Eye (tissue), 1 donor: Measurements from ENCODE around the gene ITPR2.
"Not testable (repeated sequence)": the region's sequence is repeated elsewhere in the genome, so short reads cannot be mapped to it uniquely, and the experiment has no call there.

ENCODE experiments used
- DNase-seq: peaks from one replicate; pipeline ENCODE4 v3.0.0-alpha.2; 2015

The ITPR2 gene

DNA sequence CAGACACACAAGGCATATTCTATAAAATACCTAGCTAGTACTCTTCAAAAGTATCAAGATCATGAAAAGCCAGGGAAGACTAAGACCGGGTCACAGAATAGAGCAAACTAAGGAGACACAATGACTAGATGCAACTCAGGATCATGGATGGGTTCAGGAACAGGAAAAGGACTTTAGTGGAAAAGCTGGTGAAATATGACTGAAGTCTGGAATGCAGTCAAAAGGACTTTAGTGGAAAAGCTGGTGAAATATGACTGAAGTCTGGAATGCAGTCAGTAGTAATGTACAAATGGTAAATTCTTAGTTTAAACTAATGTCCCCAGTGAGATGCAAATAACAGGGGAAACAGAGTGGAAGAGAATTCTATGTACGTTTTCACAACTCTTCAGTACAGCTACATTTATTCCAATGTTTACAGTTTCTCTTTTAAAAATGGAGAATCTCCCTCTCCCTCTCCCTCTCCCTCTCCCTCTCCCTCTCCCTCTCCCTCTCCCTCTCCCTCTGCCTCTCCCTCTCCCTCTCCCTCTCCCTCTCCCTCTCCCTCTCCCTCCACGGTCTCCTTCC is 49.1 kb downstream of the ITPR2 start:
- not testable (repeated sequence) for DNase-seq

DNA sequence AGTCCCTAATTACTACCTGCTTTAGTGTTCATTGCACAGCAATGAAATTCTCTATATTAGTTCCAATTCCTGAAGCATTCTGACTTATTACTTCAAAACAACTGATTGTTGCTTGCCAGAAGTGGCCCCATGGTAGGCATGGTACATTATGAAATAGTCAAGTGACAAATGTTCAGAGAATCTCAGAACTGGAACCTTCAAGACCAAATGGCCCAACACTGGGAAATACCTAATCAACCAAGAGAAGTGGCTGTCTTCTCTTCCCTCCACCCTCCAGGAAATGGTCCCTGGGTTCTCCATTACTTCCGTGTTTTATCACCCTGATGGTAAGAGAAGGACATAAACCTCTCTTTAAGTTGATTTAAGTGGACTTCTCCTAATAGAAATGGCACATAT is 49.9 kb downstream of the ITPR2 start:
- DNase-seq = no peak

DNA sequence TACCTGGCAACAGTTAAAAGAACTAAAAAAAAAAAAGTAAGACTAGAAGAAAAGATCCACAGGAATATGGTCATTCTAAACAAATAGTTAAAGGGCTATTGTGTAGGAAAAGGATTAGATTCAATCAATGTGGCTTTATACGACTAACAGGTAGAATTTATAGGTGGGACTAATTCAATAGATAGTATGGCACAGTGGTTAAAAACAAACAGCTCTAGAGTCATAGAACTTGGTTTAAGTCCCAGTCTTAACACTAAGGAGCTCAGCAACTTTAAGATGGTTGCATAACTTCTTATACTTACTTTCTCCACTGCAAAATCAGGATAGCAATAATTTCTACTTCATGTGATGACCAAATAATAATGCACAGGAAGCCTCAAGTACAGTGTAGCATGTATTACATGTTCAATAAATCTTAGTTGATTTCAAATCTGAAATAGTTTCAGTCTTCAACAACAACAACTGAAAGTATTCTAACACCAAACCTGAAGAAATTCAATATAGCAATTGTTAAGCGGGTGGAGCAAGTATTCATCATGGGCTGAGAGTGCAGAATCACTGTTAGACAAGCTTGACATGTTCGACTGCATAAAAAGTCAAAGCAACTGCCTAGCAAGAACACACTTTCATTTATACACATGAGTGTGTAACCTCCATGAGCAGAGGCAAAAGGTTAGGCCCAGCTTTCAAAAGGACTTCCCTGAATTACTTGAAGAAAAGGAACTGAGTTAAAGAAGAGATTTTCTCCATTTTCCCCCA is 50.4 kb downstream of the ITPR2 start:
- no peak for DNase-seq

DNA sequence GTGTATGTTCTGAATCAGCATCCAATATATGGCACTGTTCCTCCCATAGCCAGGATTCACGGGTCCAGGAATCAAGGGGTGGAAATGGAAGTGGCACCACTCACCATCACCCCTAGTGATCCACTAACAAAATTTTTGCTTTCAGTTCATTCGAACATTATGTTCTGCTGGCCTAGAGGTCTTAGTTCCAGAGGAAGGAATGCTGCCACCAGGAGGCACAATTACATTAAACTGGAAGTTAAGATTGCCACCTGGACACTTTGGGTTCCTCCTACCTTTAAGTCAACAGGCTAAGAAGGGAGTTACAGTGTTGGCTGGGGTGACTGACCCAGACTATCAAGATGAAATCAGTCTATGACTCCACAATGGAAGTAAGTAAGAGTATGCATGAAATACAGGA is 52.3 kb downstream of the ITPR2 start:
- not testable (repeated sequence) for DNase-seq

DNA sequence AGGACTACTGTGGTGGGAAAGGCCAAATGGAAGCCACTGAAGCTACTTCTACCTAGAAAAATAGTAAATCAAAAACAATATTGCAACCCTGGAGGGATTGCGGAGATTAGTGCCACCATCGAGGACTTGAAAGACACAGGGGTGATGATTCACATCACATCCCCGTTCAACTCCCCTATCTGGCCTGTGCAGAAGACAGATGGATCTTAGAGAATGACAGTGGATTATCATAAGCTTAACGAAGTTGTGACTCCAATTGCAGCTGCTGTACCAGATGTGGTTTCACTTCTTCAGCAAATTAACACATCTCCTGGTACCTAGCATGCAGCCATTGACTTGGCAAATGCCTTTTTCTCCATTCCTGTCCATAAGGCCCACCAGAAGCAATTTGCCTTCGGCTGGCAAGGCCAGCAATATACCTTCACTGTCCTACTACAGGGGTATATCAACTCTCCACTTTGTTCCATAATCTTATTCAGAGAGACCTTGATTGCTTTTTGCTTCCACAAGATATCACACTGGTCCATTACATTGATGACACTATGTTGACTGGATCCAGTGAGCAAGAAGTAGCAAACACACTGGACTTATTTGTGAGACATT is 54.7 kb downstream of the ITPR2 start:
- DNase-seq = not testable (repeated sequence)

DNA sequence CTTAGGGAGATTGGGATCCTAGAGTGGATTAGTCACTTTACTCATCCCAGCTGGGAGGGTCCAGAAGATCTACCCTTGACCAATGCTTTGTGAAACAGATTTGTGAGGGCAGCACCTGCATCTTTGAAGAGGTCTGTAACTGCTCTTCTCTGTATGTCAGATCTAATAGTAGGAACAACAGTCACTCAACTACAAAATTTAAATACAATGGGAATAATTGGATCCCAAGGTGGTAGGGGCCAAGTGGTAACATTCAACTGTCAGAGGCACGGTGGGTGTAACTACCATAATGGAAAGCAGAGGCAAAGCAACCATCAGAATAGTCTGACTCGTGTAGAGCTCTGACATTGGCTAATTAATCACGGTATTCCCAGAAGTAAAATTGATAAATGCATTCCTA is 55.8 kb downstream of the ITPR2 start:
- no peak for DNase-seq

- DNase-seq = not testable (repeated sequence)
Measured at GRCh38 chr12:26775991-26776390, 57.0 kb downstream of the ITPR2 start.

DNA sequence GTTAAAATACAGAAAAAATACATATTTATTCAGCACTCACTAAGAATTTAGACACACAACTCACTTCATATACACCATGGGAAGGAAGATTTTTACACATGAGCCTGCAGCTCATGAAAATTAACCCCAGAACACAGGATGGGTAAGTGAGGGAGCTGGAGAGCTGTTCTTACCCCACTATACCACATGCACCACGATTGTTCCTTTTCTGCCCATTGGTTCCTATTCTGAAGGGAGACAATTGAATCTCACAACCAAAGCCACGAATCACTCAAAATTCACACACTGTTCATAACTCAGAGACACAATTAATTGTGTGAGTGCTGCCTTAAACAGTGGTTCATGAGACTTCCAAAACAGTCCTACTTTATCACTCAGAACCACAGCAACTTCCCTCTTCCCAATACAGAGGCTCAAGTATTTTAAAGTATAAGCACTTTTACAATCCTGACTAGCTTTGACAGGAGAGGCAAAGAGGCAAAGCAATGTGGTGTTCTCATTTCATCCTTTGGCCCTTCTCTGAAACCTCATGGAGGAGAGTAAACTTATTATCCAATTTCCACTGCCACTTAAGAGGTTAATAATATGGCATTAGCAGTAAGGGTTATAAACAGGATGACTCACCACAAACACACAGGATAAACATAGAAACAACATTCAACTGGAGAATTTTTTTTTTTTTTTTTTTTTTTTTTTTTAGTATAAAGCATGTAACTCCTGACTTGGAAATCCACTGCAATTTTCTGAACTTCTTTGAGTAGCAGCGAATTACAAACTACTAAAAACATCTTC is 59.5 kb downstream of the ITPR2 start:
- no peak for DNase-seq

- no peak for DNase-seq
Measured at GRCh38 chr12:26771861-26772260, 61.1 kb downstream of the ITPR2 start.

DNA sequence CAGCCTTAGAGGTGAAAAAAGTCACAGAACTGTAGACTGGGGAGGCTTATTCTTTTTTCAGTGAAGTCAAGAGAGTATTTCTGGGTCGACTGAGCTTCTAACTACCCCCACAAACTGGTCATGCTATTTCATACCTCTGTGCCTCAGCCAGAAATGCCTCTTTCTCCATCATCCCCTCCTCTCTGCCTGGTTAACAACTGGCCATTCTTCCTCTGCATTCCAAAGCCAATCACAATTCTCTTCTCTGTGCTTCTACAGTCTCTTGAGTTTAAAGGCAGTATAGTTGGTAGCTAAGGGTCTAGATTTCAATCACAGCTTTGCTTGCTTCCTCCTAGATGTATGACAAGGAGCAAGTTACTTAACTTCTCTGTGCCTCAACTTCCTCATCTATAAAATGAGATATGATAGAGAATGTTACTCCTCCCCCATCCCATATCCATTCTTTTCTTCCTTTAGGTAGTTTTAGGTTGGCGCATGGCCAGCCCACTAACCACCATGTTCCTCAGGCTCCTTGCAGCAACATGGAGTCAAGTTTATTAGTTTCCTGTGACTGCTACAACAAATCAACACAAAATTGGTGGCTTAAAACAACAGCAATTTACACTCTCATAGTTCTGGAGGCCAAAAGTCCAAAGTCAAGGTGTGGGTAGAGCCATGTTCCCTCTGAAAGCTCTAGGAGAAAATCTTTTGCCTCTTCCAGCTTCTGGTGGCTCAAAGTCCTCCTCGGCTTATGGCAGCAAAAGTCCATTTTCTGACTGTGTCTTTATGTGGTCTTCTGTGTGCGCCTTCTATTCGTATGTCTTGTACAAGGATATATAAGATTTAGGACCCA is 62.5 kb downstream of the ITPR2 start:
- DNase-seq = no peak

DNA sequence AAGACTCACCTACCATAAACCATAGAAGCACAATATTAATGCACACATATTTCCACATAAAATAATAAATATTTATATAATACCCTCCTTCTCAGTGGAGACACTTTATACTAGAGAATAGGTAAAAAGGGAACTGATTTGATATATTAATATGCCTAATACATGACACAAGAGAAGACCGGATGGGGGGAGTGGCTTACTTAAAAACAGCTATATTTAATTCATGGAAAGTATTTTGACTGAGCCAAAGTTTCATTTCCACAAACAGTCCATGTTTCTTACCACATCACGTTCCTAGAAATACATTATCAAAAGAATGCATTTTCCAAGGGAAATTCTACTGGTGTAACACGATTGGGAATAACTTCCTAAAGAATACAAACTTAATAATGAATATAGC is 63.4 kb downstream of the ITPR2 start:
- no peak for DNase-seq

DNA sequence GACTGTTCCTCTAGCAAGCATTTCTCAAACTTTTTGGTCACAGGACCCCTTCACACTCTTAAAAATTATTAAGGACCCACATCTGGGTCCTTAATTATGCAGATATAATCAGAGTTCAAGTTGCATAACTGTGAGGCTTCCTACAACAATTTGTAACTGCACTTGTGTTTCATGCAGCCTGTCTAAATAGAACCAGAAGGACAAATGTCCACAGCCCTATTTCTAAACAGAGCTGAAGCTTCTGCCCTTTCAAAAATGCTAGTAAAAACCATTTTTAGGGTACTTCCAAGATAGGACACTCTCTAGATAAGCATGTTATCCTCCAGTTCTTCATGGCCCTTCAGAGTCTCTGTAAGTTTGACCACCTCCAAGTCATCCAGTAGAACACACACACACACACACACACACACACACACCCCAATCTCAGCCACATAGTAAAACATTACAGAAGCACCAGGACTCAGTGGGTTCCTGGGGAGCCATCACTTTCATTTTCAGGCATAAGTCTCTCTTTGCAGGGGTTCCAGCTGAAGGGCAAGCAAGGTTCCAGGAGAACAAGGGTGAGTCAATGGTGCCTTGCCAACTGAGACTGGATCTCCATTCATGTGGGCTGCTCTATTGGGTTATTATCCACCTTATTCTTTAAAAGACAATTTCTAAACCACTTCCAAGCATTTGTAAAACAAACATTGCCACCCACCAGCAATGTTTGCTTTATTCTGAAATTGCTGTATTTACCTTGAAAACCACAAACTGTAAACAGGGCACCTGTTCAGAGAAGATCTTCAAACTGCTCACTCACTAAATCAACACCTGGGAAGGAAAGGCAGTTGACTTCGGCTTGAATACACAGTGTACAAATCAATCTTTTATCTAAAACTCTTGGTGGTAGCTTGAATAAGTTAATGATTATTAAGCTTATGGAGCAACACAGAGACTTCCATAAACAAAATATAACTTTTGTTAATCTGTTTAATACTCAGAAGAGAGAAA is 64.1 kb downstream of the ITPR2 start:
- DNase-seq = no peak

- no peak for DNase-seq
Measured at GRCh38 chr12:26767865-26768264, 65.1 kb downstream of the ITPR2 start.

- no peak for DNase-seq
Measured at GRCh38 chr12:26767116-26767515, 65.9 kb downstream of the ITPR2 start.

GRCh38 chr12:26762186-26762585 is 70.8 kb downstream of the ITPR2 start:
- no peak for DNase-seq

- no peak for DNase-seq
Measured at GRCh38 chr12:26761775-26762174, 71.2 kb downstream of the ITPR2 start.

DNA sequence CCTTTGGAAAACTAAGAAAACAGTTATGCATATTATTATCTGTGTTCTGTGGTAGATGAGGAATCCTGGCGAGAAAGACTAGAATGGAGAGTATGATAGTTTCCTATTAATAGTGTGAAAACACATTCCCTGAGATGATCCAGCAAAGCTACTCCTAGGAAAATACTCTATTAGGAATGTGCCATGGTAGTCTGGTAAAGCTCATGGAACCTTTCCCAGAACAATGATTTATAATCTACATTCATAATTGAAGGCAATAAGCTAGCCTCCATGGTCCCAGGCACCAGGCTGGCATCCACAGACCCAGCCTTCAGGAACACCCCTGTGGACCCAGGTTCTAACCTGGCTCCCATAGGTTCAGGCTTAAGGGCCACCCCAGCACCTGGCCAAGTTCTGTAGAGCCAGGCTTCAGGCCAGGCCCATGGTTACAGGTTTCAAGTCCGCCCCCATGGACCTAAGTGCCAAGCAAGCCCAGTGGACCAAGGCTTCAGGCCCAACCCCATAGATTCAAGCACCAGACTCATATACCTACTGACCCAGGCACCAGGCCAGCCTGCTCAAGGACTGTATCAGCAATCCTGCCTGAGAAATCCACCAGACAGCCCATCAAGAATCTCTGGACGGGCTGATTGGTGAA is 72.2 kb downstream of the ITPR2 start:
- DNase-seq = no peak

- DNase-seq = not testable (repeated sequence)
Measured at GRCh38 chr12:26755362-26755761, 77.6 kb downstream of the ITPR2 start.

DNA sequence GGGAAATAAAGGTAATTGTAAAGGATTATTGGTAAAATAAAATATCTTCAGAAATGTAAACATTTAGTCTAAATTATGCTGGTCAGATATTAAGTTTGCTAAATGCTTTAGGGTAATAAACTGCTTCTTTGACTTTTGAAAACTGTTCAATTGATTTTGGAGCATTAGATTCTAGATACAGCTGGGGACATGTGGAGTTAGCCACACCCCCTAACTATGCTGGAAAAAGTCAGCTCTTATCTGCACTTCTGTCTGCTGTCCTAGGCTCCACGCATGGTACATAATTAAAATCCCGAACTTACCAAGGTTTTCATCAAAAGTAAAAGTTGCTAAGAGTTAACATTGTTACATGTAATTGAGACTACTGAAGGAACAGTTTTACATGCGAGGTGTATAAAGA is 78.8 kb downstream of the ITPR2 start:
- no peak for DNase-seq

GRCh38 chr12:26751179-26751578 is 81.8 kb downstream of the ITPR2 start:
- no peak for DNase-seq
